ENCODE data around the gene SPINK13. TPM values are rescaled to one million over a fixed set of nuclear protein-coding genes. Genes with fewer than 3 reads are reported as not detected.
"Not testable (repeated sequence)": the region's sequence is repeated elsewhere in the genome, so short reads cannot be mapped to it uniquely, and the experiment has no call there.

Gene SPINK13
- total RNA-seq, 4 donors from 2014 or later: 1.0 TPM; not detected in 3

DNA sequence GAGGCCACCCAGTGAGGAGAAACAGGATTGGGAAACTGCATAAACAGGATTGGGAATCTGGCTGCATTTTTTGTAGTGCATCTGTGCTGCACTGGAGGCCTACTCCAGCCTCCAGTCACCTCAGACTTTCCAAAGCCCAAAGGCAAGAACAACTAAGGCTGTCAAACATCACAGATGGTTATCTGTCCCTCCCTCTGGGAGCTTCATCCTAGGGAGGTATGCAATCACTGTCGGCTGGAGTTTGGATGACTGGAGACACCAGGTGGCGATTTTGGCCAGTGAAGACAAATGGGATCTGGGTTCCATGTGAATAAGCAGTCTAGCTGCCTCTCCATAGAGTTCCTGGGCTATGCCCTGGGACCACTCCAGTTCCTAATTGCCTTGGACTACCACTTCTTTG, 9.3 kb upstream of the SPINK13 start:
- no peak for DNase-seq (ENCODE audit: low spot score in 2 of 2)
- no peak overlapping the region for H3K4me3 ChIP-seq
- H3K9me3 ChIP-seq: peaks cover 0 to 47% (median 13%) of the 10 kb centered on the region in 4 donors
- no peaks in the 10 kb centered on the region for H3K36me3 ChIP-seq
- no peaks in the 10 kb centered on the region for H3K27me3 ChIP-seq
- 67 to 87% methylated on average over 1 to 2 of the region's 2 CpGs for WGBS, 2 donors
- H3K27ac ChIP-seq: no peak overlapping the region
- no peaks in the 10 kb centered on the region for H3K4me1 ChIP-seq
- TF ChIP-seq, protein P1, sequence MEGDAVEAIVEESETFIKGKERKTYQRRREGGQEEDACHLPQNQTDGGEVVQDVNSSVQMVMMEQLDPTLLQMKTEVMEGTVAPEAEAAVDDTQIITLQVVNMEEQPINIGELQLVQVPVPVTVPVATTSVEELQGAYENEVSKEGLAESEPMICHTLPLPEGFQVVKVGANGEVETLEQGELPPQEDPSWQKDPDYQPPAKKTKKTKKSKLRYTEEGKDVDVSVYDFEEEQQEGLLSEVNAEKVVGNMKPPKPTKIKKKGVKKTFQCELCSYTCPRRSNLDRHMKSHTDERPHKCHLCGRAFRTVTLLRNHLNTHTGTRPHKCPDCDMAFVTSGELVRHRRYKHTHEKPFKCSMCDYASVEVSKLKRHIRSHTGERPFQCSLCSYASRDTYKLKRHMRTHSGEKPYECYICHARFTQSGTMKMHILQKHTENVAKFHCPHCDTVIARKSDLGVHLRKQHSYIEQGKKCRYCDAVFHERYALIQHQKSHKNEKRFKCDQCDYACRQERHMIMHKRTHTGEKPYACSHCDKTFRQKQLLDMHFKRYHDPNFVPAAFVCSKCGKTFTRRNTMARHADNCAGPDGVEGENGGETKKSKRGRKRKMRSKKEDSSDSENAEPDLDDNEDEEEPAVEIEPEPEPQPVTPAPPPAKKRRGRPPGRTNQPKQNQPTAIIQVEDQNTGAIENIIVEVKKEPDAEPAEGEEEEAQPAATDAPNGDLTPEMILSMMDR (IDR thresholded peaks at IDR 0.05): no peak
- TF ChIP-seq POLR2A (IDR thresholded peaks at IDR 0.05) (no peak), EP300 (IDR thresholded peaks at IDR 0.05) (no peak)

DNA sequence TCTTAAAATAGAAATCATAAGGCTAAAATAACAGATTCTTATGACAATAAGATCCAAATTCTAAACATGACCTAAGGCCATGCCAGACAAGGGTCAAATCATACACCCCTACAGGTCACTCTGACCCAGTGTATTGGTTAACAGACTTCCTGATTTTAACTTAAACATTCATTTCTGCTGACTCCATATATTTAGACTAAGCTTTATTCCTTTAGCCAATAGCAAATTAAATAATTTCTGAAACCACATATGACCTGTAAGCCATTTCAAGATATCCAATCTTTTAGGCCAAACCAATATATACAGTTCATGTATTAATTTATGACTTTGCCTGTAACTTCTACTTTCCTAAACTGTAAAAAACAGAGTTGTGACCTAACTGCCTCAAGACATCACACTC, 7.4 kb upstream of the SPINK13 start:
- Histone ChIP-seq H3K27me3 (no peaks in the 10 kb centered on the region), H3K4me3 (no peak overlapping the region), H3K36me3 (no peaks in the 10 kb centered on the region), H3K4me1 (no peaks in the 10 kb centered on the region), H3K27ac (no peak overlapping the region), H3K9me3 (peaks cover 0 to 49% (median 8%) of the 10 kb centered on the region in 4 donors)
- no peak for DNase-seq (ENCODE audit: low spot score in 2 of 2)
- no peak for TF ChIP-seq EP300 (IDR thresholded peaks at IDR 0.05)
- TF ChIP-seq, protein P1 (IDR thresholded peaks at IDR 0.05): no peak
- TF ChIP-seq POLR2A (IDR thresholded peaks at IDR 0.05): no peak

DNA sequence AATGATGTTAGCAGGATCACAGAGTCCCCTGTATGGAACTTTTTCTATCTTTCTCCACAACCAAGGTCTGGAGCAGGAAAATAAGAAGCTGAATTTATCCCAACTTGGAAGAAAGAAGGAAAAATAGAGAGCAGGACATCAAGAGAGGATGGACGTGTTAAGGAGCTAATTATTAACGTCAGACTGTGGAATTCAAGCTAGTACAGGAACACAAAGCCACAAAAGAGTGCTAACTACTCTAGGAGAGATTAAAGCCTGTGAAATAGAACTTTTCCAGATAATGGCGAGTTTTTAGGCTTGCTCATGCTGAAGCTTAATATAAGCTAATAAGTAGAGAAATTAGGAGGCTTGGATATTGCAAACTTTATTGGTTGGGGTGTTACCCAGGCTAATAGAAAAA, 632 bp upstream of the SPINK13 start:
- no peaks in the 10 kb centered on the region for H3K36me3 ChIP-seq
- peaks cover 0 to 18% (median 0%) of the 10 kb centered on the region in 4 donors for H3K9me3 ChIP-seq
- DNase-seq (ENCODE audit: low spot score in 2 of 2): no peak
- no peak overlapping the region for H3K4me3 ChIP-seq
- TF ChIP-seq EP300 (IDR thresholded peaks at IDR 0.05): no peak
- H3K27ac ChIP-seq: no peak overlapping the region
- no peaks in the 10 kb centered on the region for H3K4me1 ChIP-seq
- H3K27me3 ChIP-seq: no peaks in the 10 kb centered on the region
- WGBS, 2 donors: 54 to 65% methylated on average over 3 of the region's 3 CpGs

DNA sequence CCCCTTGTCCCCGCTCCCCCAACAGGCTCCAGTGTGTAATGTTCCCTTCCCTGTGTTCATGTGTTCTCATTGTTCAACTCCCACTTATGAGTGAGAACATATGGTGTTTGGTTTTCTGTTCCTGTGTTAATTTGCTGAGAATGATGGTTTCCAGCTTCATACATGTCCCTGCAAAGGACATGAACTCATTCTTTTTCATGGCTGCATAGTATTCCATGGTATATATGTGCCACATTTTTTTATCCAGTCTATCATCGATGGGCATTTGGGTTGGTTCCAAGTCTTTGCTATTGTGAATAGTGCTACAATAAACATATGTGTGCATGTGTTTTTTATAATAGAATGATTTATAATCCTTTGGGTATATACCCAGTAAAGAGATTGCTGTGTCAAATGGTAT, 6.5 kb downstream of the SPINK13 start:
- H3K4me3 ChIP-seq; H3K4me1 ChIP-seq; H3K27ac ChIP-seq; H3K36me3 ChIP-seq; H3K27me3 ChIP-seq; DNase-seq (ENCODE audit: low spot score in 2 of 2): not testable (repeated sequence)
- peaks cover 0 to 62% (median 7%) of the 10 kb centered on the region in 4 donors for H3K9me3 ChIP-seq
- 96 to 97% methylated on average over 2 of the region's 2 CpGs for WGBS, 2 donors

DNA sequence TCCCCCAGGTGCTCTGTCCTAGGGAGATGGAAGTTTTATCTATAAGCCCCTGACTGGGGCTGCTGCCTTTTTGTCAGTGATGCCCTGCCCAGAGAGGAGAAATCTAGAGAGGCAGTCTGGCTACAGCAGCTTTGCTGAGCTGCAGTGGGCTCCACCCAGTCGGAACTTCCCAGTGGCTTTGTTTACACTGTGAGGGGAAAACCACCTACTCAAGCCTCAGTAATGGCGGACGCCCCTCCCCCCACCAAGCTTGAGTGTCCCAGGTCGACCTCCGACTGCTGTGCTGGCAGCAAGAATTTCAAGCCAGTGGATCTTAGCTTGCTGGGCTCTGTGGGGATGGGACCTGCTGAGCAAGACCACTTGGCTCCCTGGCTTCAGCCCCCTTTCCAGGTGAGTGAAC, 12.3 kb downstream of the SPINK13 start:
- not testable (repeated sequence) for H3K27ac ChIP-seq; H3K4me3 ChIP-seq; H3K4me1 ChIP-seq; H3K27me3 ChIP-seq; DNase-seq (ENCODE audit: low spot score in 2 of 2)
- Histone ChIP-seq H3K9me3 (peaks cover 0 to 66% (median 4%) of the 10 kb centered on the region in 4 donors), H3K36me3 (peaks cover 0 to 26% (median 0%) of the 10 kb centered on the region in 3 donors)
- 35 to 40% methylated on average over 5 of the region's 5 CpGs for WGBS, 2 donors

DNA sequence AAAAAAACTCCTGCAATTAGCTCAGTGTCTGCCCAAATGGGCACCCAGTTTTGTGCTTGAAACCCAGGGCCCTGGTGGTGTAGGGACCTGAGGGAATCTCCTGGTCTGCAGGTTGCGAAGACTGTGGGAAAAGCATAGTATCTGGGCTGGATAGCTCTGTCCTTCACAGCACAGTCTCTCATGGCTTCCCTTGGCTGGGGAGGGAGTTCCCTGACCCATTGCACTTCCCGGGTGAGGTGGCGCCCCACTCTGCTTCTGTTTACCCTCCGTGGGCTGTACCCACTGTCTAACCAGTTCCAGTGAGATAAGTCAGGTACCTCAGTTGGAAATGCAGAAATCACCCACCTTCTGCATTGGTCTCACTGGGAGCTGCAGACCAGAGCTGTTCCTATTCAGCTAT, 12.7 kb downstream of the SPINK13 start:
- not testable (repeated sequence) for DNase-seq (ENCODE audit: low spot score in 2 of 2); H3K4me3 ChIP-seq; H3K27me3 ChIP-seq; H3K4me1 ChIP-seq; H3K27ac ChIP-seq
- WGBS, 2 donors: 93 to 98% methylated on average over 2 to 4 of the region's 4 CpGs
- Histone ChIP-seq H3K36me3 (peaks cover 0 to 26% (median 0%) of the 10 kb centered on the region in 3 donors), H3K9me3 (peaks cover 0 to 61% (median 4%) of the 10 kb centered on the region in 4 donors)

DNA sequence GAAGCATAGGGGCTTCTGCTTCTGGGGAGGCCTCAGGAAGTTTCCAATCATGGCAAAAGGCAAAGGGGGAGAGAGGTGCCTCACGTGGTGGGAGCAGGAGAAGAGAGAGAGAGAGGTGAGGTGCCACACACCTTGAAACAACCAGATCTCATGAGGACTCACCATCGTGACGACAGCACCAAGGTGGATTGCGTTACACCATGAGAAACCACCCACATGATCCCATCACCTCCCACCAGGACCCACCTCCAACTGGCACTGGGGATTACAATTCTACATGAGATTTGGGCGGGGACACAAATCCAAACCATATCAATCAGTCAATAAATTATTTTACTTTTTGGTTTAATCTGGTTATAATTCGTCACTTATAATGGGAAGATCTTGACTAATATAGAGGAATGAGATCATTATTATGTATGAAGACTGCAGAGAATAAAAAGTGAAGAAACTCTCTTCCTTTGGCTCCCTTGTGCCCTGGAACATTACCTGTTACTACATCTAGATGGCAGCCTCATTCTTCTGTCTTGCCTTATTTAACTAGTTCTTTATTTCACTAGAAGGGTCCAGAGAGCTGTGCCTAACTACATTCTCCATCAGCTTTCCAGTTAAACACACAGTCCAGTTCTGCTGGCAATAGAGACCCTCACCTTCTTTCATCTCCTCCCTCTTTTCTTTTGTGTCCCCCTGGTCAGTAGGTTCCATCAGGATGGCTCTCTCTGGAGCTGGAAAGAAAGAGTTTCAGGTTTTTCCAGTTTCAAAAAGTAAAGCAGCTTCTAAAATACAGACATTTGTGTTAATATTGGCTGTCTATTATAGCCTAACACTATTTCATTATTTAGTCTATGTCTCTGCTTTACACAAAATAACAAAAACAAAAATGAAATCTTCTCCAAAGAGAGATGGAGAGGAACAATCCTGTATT, 21.9 kb downstream of the SPINK13 start:
- Histone ChIP-seq H3K36me3 (peaks cover 0 to 17% (median 0%) of the 10 kb centered on the region in 3 donors), H3K27ac (no peak overlapping the region), H3K4me3 (no peak overlapping the region), H3K27me3 (no peaks in the 10 kb centered on the region), H3K4me1 (no peaks in the 10 kb centered on the region), H3K9me3 (peaks cover 0 to 4% (median 2%) of the 10 kb centered on the region in 4 donors)
- 66 to 75% methylated on average over 6 of the region's 6 CpGs for WGBS, 2 donors
- TF ChIP-seq POLR2A (IDR thresholded peaks at IDR 0.05): no peak
- no peak for TF ChIP-seq EP300 (IDR thresholded peaks at IDR 0.05)
- no peak for DNase-seq (ENCODE audit: low spot score in 2 of 2)

All from tibial nerve (tissue), 4 donors.